SK-N-MC (cell line): ENCODE results near the gene RAI14.

Source experiments
- DNase-seq: peaks from one replicate; pipeline ENCODE4 v3.0.0-alpha.2; 2011; ENCODE audit warnings: low read depth, low spot score
- H3K27ac ChIP-seq: fragments of 200-600 bp; sonication (generic); 2 replicates; pipeline ENCODE4 v1.5.1; 2016; ENCODE audit warnings: mixed run types
- H3K36me3 ChIP-seq: fragments of 200-600 bp; sonication (generic); 2 replicates; pipeline ENCODE4 v1.6.1; 2017; ENCODE audit warnings: antibody characterized with exemption, low read length, mixed read lengths; ENCODE audit not compliant: insufficient read depth
- H3K4me3 ChIP-seq: fragments of 200-600 bp; sonication (generic); 2 replicates; pipeline ENCODE4 v1.5.1; 2016
- H3K9ac ChIP-seq: fragments of 200-600 bp; sonication (generic); 2 replicates; pipeline ENCODE4 v1.8.0; 2017; ENCODE audit warnings: mixed run types, mixed read lengths; ENCODE audit not compliant: insufficient read length
- H3K9me3 ChIP-seq: fragments of 200-600 bp; sonication (generic); 2 replicates; pipeline ENCODE4 v1.6.1; 2017; ENCODE audit warnings: low read depth, mild to moderate bottlenecking, antibody characterized with exemption, low read length, moderate library complexity, mixed read lengths
- EZH2 ChIP-seq: fragments of 200-600 bp; sonication (generic); IDR thresholded peaks from one replicate; pipeline ENCODE4 v1.6.1; 2017; ENCODE audit warnings: antibody characterized with exemption
- FOXP2 ChIP-seq: optimal IDR thresholded peaks from 2 replicates; pipeline ENCODE3; 2011; ENCODE audit warnings: mild to moderate bottlenecking, moderate library complexity; ENCODE audit not compliant: insufficient read depth; ENCODE audit errors: extremely low read length, control extremely low read depth
- POLR2AphosphoS5 ChIP-seq: IDR thresholded peaks from 2 replicates; pipeline ENCODE4 v1.6.1; 2012; ENCODE audit warnings: mild to moderate bottlenecking, low read depth, low read length, borderline replicate concordance

RAI14 gene

GRCh38 chr5:34677428-34677827, 21.3 kb downstream of the RAI14 start:
- TF ChIP-seq EZH2 (no peak), POLR2AphosphoS5 (no peak), FOXP2 (no peak)
- Histone ChIP-seq H3K9me3 (no peaks in the 10 kb centered on the region), H3K27ac (no peak overlapping the region), H3K36me3 (no peaks in the 10 kb centered on the region), H3K4me3 (no peak overlapping the region), H3K9ac (no peak overlapping the region)
- DNase-seq, result no peak

GRCh38 chr5:34680896-34681295, 24.8 kb downstream of the RAI14 start:
- no peak for DNase-seq
- Histone ChIP-seq H3K9me3 (no peaks in the 10 kb centered on the region), H3K9ac (no peak overlapping the region), H3K36me3 (no peaks in the 10 kb centered on the region), H3K4me3 (no peak overlapping the region), H3K27ac (no peak overlapping the region)
- TF ChIP-seq FOXP2 (no peak), POLR2AphosphoS5 (no peak), EZH2 (no peak)

- Histone ChIP-seq H3K4me3 (no peak overlapping the region), H3K9me3 (no peaks in the 10 kb centered on the region), H3K36me3 (no peaks in the 10 kb centered on the region), H3K27ac (no peak overlapping the region), H3K9ac (no peak overlapping the region)
- TF ChIP-seq FOXP2 (no peak), POLR2AphosphoS5 (no peak), EZH2 (no peak)
- DNase-seq, result no peak
Measured at GRCh38 chr5:34682926-34683623, 26.9 kb downstream of the RAI14 start.

GRCh38 chr5:34684281-34684979, 28.3 kb downstream of the RAI14 start:
- no peak for DNase-seq

GRCh38 chr5:34684980-34685352, 28.8 kb downstream of the RAI14 start:
- H3K36me3 ChIP-seq, result no peaks in the 10 kb centered on the region
- no peak for TF ChIP-seq FOXP2
- TF ChIP-seq EZH2, result no peak
- no peak for TF ChIP-seq POLR2AphosphoS5

More at GRCh38 chr5:34684281-34684979, 28.3 kb downstream of the RAI14 start:
- no peak overlapping the region for H3K27ac ChIP-seq
- no peaks in the 10 kb centered on the region for H3K36me3 ChIP-seq
- no peak overlapping the region for H3K4me3 ChIP-seq
- no peak overlapping the region for H3K9ac ChIP-seq
- no peaks in the 10 kb centered on the region for H3K9me3 ChIP-seq
- TF ChIP-seq EZH2, result no peak
- TF ChIP-seq POLR2AphosphoS5, result no peak
- no peak for TF ChIP-seq FOXP2

GRCh38 chr5:34685485-34686165, 29.5 kb downstream of the RAI14 start:
- Histone ChIP-seq H3K9me3 (no peaks in the 10 kb centered on the region), H3K9ac (no peak overlapping the region), H3K27ac (no peak overlapping the region), H3K4me3 (no peak overlapping the region), H3K36me3 (no peaks in the 10 kb centered on the region)
- TF ChIP-seq FOXP2 (no peak), POLR2AphosphoS5 (no peak), EZH2 (no peak)
- peak; percentile 12 for DNase-seq

More at GRCh38 chr5:34684980-34685352, 28.8 kb downstream of the RAI14 start:
- no peak for DNase-seq
- no peak overlapping the region for H3K9ac ChIP-seq
- no peak overlapping the region for H3K27ac ChIP-seq
- H3K4me3 ChIP-seq, result no peak overlapping the region
- no peaks in the 10 kb centered on the region for H3K9me3 ChIP-seq

GRCh38 chr5:34686762-34687268, 30.7 kb downstream of the RAI14 start:
- no peak overlapping the region for H3K27ac ChIP-seq
- no peaks in the 10 kb centered on the region for H3K36me3 ChIP-seq
- H3K9ac ChIP-seq, result no peak overlapping the region
- DNase-seq, result no peak
- H3K9me3 ChIP-seq, result no peaks in the 10 kb centered on the region
- H3K4me3 ChIP-seq, result no peak overlapping the region
- no peak for TF ChIP-seq FOXP2
- no peak for TF ChIP-seq POLR2AphosphoS5
- no peak for TF ChIP-seq EZH2
